GM19351 (cell line): ENCODE data around the gene GOLGA8B.
A peak's percentile ranks its signal among the peaks of the same experiment; 100 is the strongest.
"Not testable (repeated sequence)": the region's sequence is repeated elsewhere in the genome, so short reads cannot be mapped to it uniquely, and the experiment has no call there.

Experiments used
- ATAC-seq: cut with Tn5 transposase; IDR thresholded peaks from one replicate; pipeline ENCODE4 v1.9.1; 2021; ENCODE audit warnings: mild to moderate bottlenecking, moderate library complexity; ENCODE audit not compliant: unreplicated experiment

Gene GOLGA8B, protein sequence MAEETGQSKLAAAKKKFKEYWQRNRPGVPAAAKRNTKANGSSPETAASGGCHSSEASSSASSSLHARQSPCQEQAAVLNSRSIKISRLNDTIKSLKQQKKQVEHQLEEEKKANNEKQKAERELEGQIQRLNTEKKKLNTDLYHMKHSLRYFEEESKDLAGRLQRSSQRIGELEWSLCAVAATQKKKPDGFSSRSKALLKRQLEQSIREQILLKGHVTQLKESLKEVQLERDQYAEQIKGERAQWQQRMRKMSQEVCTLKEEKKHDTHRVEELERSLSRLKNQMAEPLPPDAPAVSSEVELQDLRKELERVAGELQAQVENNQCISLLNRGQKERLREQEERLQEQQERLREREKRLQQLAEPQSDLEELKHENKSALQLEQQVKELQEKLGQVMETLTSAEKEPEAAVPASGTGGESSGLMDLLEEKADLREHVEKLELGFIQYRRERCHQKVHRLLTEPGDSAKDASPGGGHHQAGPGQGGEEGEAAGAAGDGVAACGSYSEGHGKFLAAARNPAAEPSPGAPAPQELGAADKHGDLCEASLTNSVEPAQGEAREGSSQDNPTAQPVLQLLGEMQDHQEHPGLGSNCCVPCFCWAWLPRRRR

GRCh38 chr15:34583399-34584329, at the start of gene GOLGA8B:
Gene GOLGA8B, minus strand, starts transcription at chr15:34583651. Its CDS starts 47,739 bp downstream, at chr15:34535912.
- ATAC-seq: peak; percentile 65

GRCh38 chr15:34633165-34633564, 49.7 kb upstream of the GOLGA8B start:
- not testable (repeated sequence) for ATAC-seq

- ATAC-seq: no peak
These were observed 45.2 kb upstream of the GOLGA8B start for GRCh38 chr15:34628577-34629152.

- ATAC-seq: no peak
These were observed 41.6 kb upstream of the GOLGA8B start for GRCh38 chr15:34625007-34625406.

DNA sequence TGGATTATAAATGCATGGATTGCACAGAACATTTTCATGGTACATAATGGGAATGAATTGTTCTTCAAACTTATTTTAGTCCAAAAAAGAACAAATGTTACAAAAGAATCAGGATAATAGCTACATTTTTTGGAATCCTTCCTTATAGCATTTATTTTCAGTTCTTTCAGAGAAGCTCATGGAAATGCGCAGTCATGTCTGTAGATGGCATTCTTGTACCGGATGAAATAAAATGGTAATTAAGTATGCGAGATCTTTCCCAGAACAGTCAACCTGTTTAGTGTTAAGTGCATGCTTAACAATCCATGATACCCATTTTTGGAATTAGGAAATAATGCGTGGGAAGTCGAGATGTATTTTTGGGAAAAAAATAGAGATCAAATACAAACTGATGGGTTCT, 38.2 kb upstream of the GOLGA8B start:
- ATAC-seq: no peak

- ATAC-seq: no peak
These were observed 37.4 kb upstream of the GOLGA8B start for GRCh38 chr15:34620814-34621213.

GRCh38 chr15:34620142-34620541, 36.7 kb upstream of the GOLGA8B start:
- no peak for ATAC-seq

DNA sequence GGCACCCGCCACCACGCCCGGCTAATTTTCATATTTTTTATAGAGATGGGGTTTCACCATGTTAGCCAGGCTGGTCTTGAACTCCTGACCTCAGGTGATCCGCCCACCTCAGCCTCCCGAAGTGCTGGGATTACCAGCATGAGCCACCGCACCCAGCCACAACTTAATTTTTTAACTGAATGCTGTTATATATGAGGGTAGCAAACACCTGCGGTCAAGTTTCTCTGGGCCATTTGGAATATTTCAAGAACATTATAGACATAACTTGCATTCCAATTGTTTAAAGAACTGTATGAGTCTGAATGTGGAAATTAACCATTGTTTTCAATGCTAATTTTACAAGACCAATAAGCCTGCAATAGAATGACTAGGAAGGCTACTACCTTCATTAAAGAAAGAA, 35.7 kb upstream of the GOLGA8B start:
- no peak for ATAC-seq

DNA sequence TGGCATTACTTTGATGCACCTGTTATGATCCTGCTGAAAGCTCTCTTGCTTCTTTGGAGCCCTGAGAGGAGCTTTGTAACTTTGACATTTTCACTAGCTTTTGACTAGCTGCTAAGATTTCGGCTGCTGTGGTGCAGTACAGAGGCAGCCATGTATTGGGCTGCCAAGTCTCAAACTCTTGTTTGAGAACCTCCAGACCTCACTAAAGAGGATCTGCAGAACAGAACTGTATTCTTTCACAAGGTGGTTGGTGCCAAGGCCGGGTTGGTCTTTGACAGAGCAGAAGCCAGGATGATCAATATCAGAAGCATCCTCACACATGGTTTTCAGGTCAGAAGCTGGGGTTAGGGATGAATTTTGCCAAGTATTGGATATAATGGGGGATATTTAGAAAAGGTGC, 34.6 kb upstream of the GOLGA8B start:
- no peak for ATAC-seq

- no peak for ATAC-seq
These were observed 33.2 kb upstream of the GOLGA8B start for GRCh38 chr15:34616613-34617012.

DNA sequence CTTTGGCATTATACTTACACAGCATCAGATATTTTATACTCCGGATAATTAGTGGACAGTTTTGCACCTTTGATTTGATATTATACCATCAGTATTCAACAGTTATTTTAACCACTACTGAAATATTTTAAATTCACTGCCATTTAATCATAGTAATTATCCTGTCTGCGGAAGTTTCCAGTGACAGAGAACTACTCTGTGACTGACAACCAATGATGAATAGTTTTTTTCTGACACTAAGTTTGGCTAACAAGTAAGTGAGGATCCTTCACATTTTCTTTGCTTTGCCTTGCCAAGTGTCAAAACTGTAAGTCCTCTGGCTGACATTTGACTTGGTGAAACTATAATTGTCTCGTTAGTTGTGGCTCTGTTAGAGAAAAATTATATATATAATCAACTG, 30.5 kb upstream of the GOLGA8B start:
- ATAC-seq: no peak

DNA sequence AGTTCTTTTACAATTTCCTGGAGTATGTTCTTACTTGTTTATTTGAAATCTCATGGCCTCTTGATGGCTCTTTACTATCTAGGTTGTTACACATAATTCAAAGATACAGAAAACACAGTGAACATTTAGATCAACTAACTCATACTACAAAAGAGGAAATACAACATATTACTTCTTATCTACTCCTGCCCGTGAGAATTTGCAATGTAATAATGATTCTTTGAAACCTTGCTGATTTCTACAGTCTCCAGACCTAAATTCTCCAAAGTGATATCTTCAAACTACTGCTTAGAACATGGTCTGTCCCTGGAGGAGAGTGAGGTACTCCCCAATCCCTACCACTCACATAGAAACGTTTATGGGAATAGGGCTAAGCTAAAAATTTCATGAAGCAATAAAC, 29.9 kb upstream of the GOLGA8B start:
- ATAC-seq: no peak

GRCh38 chr15:34610354-34610753, 26.9 kb upstream of the GOLGA8B start:
- no peak for ATAC-seq

DNA sequence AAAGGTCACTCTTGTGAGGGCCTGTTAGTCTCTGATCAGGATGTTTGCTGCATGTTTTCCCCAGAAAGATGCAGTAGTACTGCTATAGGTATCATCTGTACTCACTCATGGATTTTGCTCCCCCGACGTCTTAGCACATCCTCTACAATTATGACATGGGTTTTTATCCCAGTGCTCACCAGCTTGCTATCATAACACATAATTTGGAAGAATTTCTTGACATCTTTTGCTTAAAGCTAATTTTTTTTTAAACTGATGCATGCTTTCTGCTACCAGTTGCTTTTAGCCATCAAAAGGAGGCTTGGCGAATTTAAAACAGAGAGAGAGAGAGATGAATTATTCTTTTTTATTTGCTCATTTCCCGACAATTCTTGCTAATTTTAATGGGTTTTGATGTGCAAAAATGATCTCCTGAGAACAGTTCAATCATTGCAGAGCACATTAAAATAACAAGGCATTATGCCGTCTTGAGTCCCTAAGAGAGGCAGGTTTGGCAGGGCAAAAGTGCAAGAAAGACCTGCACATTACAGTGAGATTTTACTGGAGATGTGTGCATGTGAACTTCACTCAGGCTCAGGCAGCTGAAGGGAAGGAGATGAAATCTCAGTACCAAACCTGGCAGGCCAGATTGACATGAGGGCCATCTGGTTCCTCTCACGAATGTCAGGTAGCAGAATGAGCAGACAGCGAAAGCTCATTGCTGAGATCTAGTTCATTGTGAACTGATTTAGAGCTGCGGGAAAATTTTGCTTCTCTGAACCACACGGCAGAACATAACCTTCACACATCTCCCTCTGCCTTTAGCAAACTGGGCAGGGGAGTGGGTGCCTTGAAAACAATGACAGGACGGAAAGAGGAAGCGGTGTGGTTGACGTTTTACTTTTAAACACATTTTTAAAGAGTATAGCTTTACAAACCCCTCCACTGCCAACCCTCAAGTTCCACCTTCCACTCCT, 25.9 kb upstream of the GOLGA8B start:
- ATAC-seq: peak; percentile 77

DNA sequence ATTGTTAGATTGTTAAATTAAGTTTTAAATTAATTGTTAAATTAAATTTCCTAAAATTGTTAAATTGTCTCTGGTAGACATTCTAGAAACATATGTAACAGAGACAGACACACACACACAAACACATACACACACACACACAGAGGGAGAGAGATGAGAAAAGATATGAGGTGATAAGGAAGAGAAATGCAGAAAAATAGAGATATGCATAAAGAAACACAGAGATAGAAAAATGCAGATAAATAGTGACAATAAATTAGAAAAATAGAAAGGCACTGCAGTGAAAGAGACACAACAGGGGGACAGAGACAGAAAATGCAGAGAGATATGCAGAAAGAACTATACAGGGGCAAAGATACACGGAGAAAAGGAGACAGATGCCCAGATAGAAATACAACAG, 25.1 kb upstream of the GOLGA8B start:
- ATAC-seq: no peak

GRCh38 chr15:34607832-34608231, 24.4 kb upstream of the GOLGA8B start:
- no peak for ATAC-seq

DNA sequence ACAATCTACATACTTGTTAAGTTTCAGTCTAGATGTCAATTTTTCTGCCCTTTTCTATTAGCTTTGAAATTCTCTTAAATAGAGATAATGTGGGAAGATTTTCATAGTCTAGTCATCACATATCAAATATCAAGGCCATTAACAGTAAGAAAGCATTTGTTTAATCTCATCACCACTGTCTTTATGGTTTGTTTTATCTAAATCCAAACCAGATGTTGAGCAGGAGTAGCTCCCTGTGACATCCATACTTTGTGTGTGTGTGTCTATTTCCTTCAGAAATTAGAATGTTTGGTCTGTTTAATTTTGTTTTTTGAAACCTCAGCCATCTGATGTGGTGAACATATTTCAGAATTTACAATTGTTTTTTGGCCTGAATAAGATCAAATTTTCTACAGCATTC, 23.1 kb upstream of the GOLGA8B start:
- no peak for ATAC-seq

GRCh38 chr15:34606131-34606530, 22.7 kb upstream of the GOLGA8B start:
- no peak for ATAC-seq

DNA sequence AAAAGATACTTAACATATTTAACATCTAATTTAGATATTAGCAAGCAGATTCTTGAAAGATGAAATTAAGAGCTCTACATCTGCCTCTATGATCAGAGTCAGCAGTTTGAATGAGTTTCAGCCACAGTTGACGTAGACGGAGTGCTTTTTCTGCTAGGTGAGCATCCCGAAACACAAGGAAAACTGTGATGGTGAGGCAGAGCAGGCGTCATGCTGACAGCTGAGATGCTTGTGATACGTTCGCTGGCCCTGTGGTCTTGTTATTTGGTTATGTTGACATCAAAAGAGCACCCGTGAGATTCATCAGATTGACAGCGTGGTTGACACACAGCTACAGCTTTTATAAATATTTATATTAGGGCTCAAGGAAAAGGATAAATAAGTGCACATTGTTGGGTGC, 19.6 kb upstream of the GOLGA8B start:
- ATAC-seq: no peak

DNA sequence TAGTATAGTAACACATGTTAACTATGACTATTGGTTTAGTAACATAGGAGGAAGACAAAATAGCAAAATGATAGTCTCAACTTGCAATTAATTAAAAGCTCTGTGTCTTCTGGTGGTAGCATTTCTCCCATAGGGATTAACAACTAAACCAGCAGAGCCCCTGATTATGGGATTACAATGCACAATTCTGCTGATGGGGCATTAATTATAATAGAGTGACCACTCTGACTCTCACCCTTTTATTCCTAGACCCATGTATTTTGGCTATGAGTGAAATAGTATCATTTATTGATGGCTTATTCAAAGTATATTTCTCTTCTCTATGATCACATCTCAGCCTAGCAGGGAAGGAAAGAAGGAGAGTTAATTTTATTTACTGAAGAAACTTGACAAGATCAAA, 17.5 kb upstream of the GOLGA8B start:
- ATAC-seq: no peak
